Mesothelial cell of epicardium (in vitro differentiated cells): ENCODE data around the gene PARP14. TPM values are rescaled to one million over a fixed set of nuclear protein-coding genes. Genes with fewer than 3 reads are reported as not detected.
"Not testable (repeated sequence)": the region's sequence is repeated elsewhere in the genome, so short reads cannot be mapped to it uniquely, and the experiment has no call there.

Source experiments
- DNase-seq, 2 experiments: peaks; one replicate each; pipeline ENCODE4 v3.0.0; 2021; ENCODE audit warnings: low spot score in 2 of 2; ENCODE audit not compliant: unreplicated experiment in 2 of 2
- H3K27ac Mint-ChIP-seq: 2 replicates; pipeline ENCODE4 v1.8.0; 2021; ENCODE audit warnings: mixed read lengths
- H3K27me3 Mint-ChIP-seq: 2 replicates; pipeline ENCODE4 v1.8.0; 2021; ENCODE audit warnings: low read depth, mixed read lengths
- H3K36me3 Mint-ChIP-seq: 2 replicates; pipeline ENCODE4 v1.8.0; 2021; ENCODE audit warnings: mixed read lengths
- H3K4me1 Mint-ChIP-seq: 2 replicates; pipeline ENCODE4 v1.8.0; 2021; ENCODE audit warnings: mixed read lengths
- H3K4me3 Mint-ChIP-seq: 2 replicates; pipeline ENCODE4 v1.8.0; 2021; ENCODE audit warnings: mild to moderate bottlenecking, moderate library complexity, mixed read lengths
- H3K9me3 Mint-ChIP-seq: 2 replicates; pipeline ENCODE4 v1.8.0; 2021; ENCODE audit warnings: mixed read lengths
- CTCF ChIP-seq: fragments of 200-600 bp; sonication (generic); IDR thresholded peaks from one replicate; pipeline ENCODE4 v1.5.0; 2021; ENCODE audit warnings: antibody characterized with exemption; ENCODE audit not compliant: unreplicated experiment
- total RNA-seq: library from RNA; stranded (reverse); gene quantifications from 3 replicates; pipeline ENCODE4 v1.2.1, GENCODE V29; 2021

The PARP14 gene
- total RNA-seq, 1 donor from 2014 or later: 46.3 TPM

- no peaks in the 10 kb centered on the region for H3K4me1 Mint-ChIP-seq
- H3K9me3 Mint-ChIP-seq: no peaks in the 10 kb centered on the region
- peaks cover 46% of the 10 kb centered on the region for H3K36me3 Mint-ChIP-seq
- H3K27me3 Mint-ChIP-seq: no peaks in the 10 kb centered on the region
- no peak for DNase-seq
- no peak for TF ChIP-seq CTCF
- no peak overlapping the region for H3K27ac Mint-ChIP-seq
- no peak overlapping the region for H3K4me3 Mint-ChIP-seq
These were observed 15.4 kb downstream of the PARP14 start for GRCh38 chr3:122695927-122696561.

- H3K4me3 Mint-ChIP-seq: no peak overlapping the region
- DNase-seq: no peak
- no peak overlapping the region for H3K27ac Mint-ChIP-seq
These were observed 17.4 kb downstream of the PARP14 start for GRCh38 chr3:122697952-122698620.

GRCh38 chr3:122700193-122700592 is 19.6 kb downstream of the PARP14 start:
- H3K27ac Mint-ChIP-seq: no peak overlapping the region
- H3K9me3 Mint-ChIP-seq: no peaks in the 10 kb centered on the region
- no peaks in the 10 kb centered on the region for H3K27me3 Mint-ChIP-seq
- H3K4me3 Mint-ChIP-seq: no peak overlapping the region
- no peak for TF ChIP-seq CTCF
- H3K4me1 Mint-ChIP-seq: no peaks in the 10 kb centered on the region
- no peak for DNase-seq
- H3K36me3 Mint-ChIP-seq: peaks cover 37% of the 10 kb centered on the region

More at GRCh38 chr3:122697952-122698620, 17.4 kb downstream of the PARP14 start:
- no peaks in the 10 kb centered on the region for H3K27me3 Mint-ChIP-seq
- TF ChIP-seq CTCF: no peak
- no peaks in the 10 kb centered on the region for H3K4me1 Mint-ChIP-seq
- no peaks in the 10 kb centered on the region for H3K9me3 Mint-ChIP-seq
- H3K36me3 Mint-ChIP-seq: peaks cover 47% of the 10 kb centered on the region

- H3K9me3 Mint-ChIP-seq: peaks cover 11% of the 10 kb centered on the region
- no peak for TF ChIP-seq CTCF
- DNase-seq: no peak
- H3K27ac Mint-ChIP-seq: no peak overlapping the region
- H3K27me3 Mint-ChIP-seq: no peaks in the 10 kb centered on the region
- H3K4me3 Mint-ChIP-seq: no peak overlapping the region
- peaks cover 49% of the 10 kb centered on the region for H3K36me3 Mint-ChIP-seq
- no peaks in the 10 kb centered on the region for H3K4me1 Mint-ChIP-seq
These were observed 24.7 kb downstream of the PARP14 start for GRCh38 chr3:122705379-122705778.

- H3K36me3 Mint-ChIP-seq: peaks cover 59% of the 10 kb centered on the region
- peaks cover 16% of the 10 kb centered on the region for H3K9me3 Mint-ChIP-seq
- not testable (repeated sequence) for H3K27ac Mint-ChIP-seq, H3K4me3 Mint-ChIP-seq, H3K27me3 Mint-ChIP-seq, H3K4me1 Mint-ChIP-seq, DNase-seq
These were observed 30.1 kb downstream of the PARP14 start for GRCh38 chr3:122710616-122711251.

GRCh38 chr3:122714273-122714672 is 33.6 kb downstream of the PARP14 start:
- Mint-ChIP-seq H3K9me3 (peaks cover 16% of the 10 kb centered on the region), H3K36me3 (peaks cover 62% of the 10 kb centered on the region), H3K27ac (no peak overlapping the region), H3K4me1 (no peaks in the 10 kb centered on the region), H3K4me3 (no peak overlapping the region), H3K27me3 (no peaks in the 10 kb centered on the region)
- no peak for TF ChIP-seq CTCF
- DNase-seq: no peak
